ENCODE data around the gene GOT1. TPM values are rescaled to one million over a fixed set of nuclear protein-coding genes. Genes with fewer than 3 reads are reported as not detected.

GOT1 gene
- total and polyA plus RNA-seq, 2 donors (not counting 3 experiments of a cell fraction or from before 2014, with no cell fraction given): 14.4 to 36.3 TPM

DNA sequence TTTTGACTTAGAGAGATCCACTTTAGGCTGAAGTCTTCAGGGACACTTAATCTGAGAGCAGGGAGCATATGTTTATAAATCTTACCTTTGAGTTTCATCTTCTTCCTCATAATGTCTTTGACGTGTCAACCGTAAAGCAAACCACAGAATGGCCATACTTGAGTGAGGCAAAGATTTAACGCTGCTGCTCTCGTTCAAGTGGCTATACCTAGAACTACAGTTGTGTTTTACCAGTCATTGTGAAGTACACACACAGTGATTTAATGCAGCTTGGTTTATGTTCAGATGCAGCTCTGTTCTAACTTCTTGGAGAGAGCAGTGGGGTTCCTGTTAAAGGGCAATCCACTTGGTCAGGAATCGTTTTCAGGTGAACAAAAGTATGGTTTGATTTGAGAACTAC is 39.9 kb upstream of the GOT1 start:
- no peak overlapping the region for H3K4me3 ChIP-seq (replicated peaks in 1 of 3; ENCODE audit: insufficient read depth in 1 of 3, low read depth in 1 of 3, low read length in 3 of 3)
- dilution Hi-C loops (cut with MboI; ENCODE audit: extremely low pct_ligation_motif_present, low sequenced_read_pairs) (no loop called here), intact Hi-C loops (cut with micrococcal nuclease) (no loop called here)
- no peaks in the 10 kb centered on the region for H3K9me1 ChIP-seq (replicated peaks; ENCODE audit: control insufficient read depth, extremely low read depth, insufficient read depth, low read length)
- H4K20me1 ChIP-seq (replicated peaks; ENCODE audit: control insufficient read depth, extremely low read depth, insufficient read depth, low read length): no peaks in the 10 kb centered on the region
- POLR2A ChIA-PET: no interaction called here
- FAIRE-seq (no peak), DNase-seq (ENCODE audit: low read depth, low spot score) (no peak)
- no peak for TF ChIP-seq CTCF (IDR thresholded peaks at IDR 0.05; ENCODE audit: extremely low read depth in 1 of 2, insufficient read depth in 1 of 2, low read depth in 1 of 2, low read length in 2 of 2)
- peaks cover under 1 to 2% of the 10 kb centered on the region in 2 experiments for H3K27me3 ChIP-seq (ENCODE audit: control insufficient read depth in 2 of 2, insufficient read depth in 2 of 2, low read length in 2 of 2)
- no peaks in the 10 kb centered on the region for H3K36me3 ChIP-seq (ENCODE audit: control insufficient read depth in 2 of 2, extremely low read depth in 1 of 2, insufficient read depth in 2 of 2, low read length in 2 of 2)
- H3K4me2 ChIP-seq (ENCODE audit: insufficient read depth, low read length): no peak overlapping the region
- H3K9me3 ChIP-seq (replicated peaks; ENCODE audit: control insufficient read depth, insufficient read depth, low read length): no peaks in the 10 kb centered on the region
- no peak overlapping the region for H3K9ac ChIP-seq (replicated peaks; ENCODE audit: extremely low read depth, insufficient read depth, low read length)
- H3K4me1 ChIP-seq (ENCODE audit: control insufficient read depth, extremely low read depth, insufficient read depth, low read length): peaks cover 35% of the 10 kb centered on the region
- H2AFZ ChIP-seq (ENCODE audit: low read depth, low read length): no peak overlapping the region
- CTCF ChIA-PET: interaction anchor here (1.6 to 2.2 kb wide), 2 partner anchors 14 to 34 kb away, joined by 6 to 8 read pairs; no protein-coding TSS in a partner anchor
- no peak overlapping the region for H3K27ac ChIP-seq (ENCODE audit: insufficient read depth, low read depth, low read length)
- no peaks in the 10 kb centered on the region for H3K79me2 ChIP-seq (ENCODE audit: control insufficient read depth, insufficient read depth, low read length)
- BruUV-seq (replicated peaks): no TSS peak

DNA sequence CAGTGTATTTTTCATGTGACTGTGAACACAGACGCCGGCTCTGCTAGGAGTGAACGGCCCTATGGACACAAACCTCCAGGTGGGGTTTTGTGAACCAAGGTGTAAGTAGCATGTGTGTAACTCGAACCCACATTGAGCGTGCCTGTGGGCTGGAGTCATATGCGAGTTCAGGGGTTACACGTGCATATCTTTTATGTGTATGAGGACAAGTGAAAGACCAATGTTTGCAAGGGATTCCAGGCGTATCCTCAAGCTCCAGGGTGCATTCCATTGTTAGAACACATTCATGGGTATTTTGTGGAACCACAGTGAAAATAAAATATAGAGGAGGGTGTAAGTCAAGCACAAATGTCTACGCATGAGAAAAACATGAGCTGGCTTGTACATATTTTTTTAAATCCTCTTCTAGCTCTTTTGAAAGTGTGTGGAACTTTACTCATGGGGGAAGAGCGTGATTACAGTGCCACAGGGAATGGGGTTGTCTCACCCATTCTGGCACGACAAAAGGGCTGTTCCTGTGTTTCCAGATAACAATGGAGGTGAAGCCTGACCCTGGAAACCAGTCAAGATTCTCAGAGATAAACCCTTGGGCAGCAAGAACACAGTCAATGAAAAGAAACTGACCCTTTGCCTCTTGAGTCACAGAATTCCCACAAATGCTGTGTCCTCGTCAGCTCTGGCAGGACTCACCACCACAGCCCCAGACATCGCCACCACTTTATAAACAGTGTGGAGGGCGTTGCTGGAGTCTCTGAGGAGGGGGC is 37.0 kb upstream of the GOT1 start:
- Histone ChIP-seq H3K9me1 (replicated peaks; ENCODE audit: control insufficient read depth, extremely low read depth, insufficient read depth, low read length) (no peaks in the 10 kb centered on the region), H3K36me3 (ENCODE audit: control insufficient read depth in 2 of 2, extremely low read depth in 1 of 2, insufficient read depth in 2 of 2, low read length in 2 of 2) (no peaks in the 10 kb centered on the region), H2AFZ (ENCODE audit: low read depth, low read length) (peak overlapping the region; percentile 84), H3K4me3 (replicated peaks in 1 of 3; ENCODE audit: insufficient read depth in 1 of 3, low read depth in 1 of 3, low read length in 3 of 3) (peak overlapping the region in 1 of 3 experiments; percentile 11), H3K27ac (ENCODE audit: insufficient read depth, low read depth, low read length) (peak overlapping the region; percentile 95), H3K27me3 (ENCODE audit: control insufficient read depth in 2 of 2, insufficient read depth in 2 of 2, low read length in 2 of 2) (no peaks in the 10 kb centered on the region), H4K20me1 (replicated peaks; ENCODE audit: control insufficient read depth, extremely low read depth, insufficient read depth, low read length) (no peaks in the 10 kb centered on the region), H3K4me1 (ENCODE audit: control insufficient read depth, extremely low read depth, insufficient read depth, low read length) (peaks cover 35% of the 10 kb centered on the region), H3K4me2 (ENCODE audit: insufficient read depth, low read length) (peak overlapping the region; percentile 75), H3K9me3 (replicated peaks; ENCODE audit: control insufficient read depth, insufficient read depth, low read length) (no peaks in the 10 kb centered on the region), H3K79me2 (ENCODE audit: control insufficient read depth, insufficient read depth, low read length) (no peaks in the 10 kb centered on the region), H3K9ac (replicated peaks; ENCODE audit: extremely low read depth, insufficient read depth, low read length) (peak overlapping the region; percentile 82)
- BruUV-seq (replicated peaks): no TSS peak
- peak; percentile 92 for FAIRE-seq
- intact Hi-C loops (cut with micrococcal nuclease) (loop anchor here (2.0 kb wide), 1 partner anchor 67 kb away; no protein-coding TSS in a partner anchor), dilution Hi-C loops (cut with MboI; ENCODE audit: extremely low pct_ligation_motif_present, low sequenced_read_pairs) (no loop called here)
- peak; percentile 64 for TF ChIP-seq FOS (IDR thresholded peaks at IDR 0.05; ENCODE audit: borderline replicate concordance, insufficient read depth, low read length)
- TF ChIP-seq POLR2AphosphoS5 (IDR thresholded peaks at IDR 0.05; ENCODE audit: insufficient read depth, low read depth, low read length): peak; percentile 67
- TF ChIP-seq CTCF (IDR thresholded peaks at IDR 0.05; ENCODE audit: extremely low read depth in 1 of 2, insufficient read depth in 1 of 2, low read depth in 1 of 2, low read length in 2 of 2): no peak
- no peak for TF ChIP-seq POLR2A (IDR thresholded peaks at IDR 0.05; ENCODE audit: low read depth, low read length)
- no peak for TF ChIP-seq EZH2 (IDR thresholded peaks at IDR 0.05; ENCODE audit: borderline replicate concordance, low read depth, low read length, severe bottlenecking)
- no peak for TF ChIP-seq MYC (IDR thresholded peaks at IDR 0.05; ENCODE audit: low read depth, low read length)
- no peak for TF ChIP-seq MAX (IDR thresholded peaks at IDR 0.05; ENCODE audit: insufficient read depth, insufficient read length)
- TF ChIP-seq GATA2 (IDR thresholded peaks at IDR 0.05; ENCODE audit: insufficient read depth, insufficient read length, low read depth, low read length): peak; percentile 100
- TF ChIP-seq JUN (IDR thresholded peaks at IDR 0.05; ENCODE audit: borderline replicate concordance, insufficient read depth, insufficient read length, low read depth): peak; percentile 65
- CTCF ChIA-PET: interaction anchor here (0.8 to 4.2 kb wide), 4 partner anchors 8 to 75 kb away, joined by 3 to 33 read pairs (median 3); no protein-coding TSS in a partner anchor
- peak; percentile 97 for DNase-seq (ENCODE audit: low read depth, low spot score)
- POLR2A ChIA-PET: interaction anchor here (1.0 kb wide), 1 partner anchor 37 kb away, joined by 3 read pairs; the partner anchor contains the start of gene GOT1

Measured in endothelial cell of umbilical vein (primary cell).